Osteoblast (primary cell): ENCODE measurements around the gene CNPY1. TPM values are rescaled to one million over a fixed set of nuclear protein-coding genes. Genes with fewer than 3 reads are reported as not detected.

ENCODE experiments used
- DNase-seq: peaks from one replicate; pipeline ENCODE4 v3.0.0; 2011; ENCODE audit warnings: low spot score, mixed read lengths; ENCODE audit not compliant: insufficient read length; ENCODE audit errors: missing footprints
- H2AFZ ChIP-seq: 2 replicates; pipeline ENCODE4 v1.6.0; 2011; ENCODE audit warnings: mild to moderate bottlenecking, low read length
- H3K27ac ChIP-seq: 2 replicates; pipeline ENCODE4 v1.5.1; 2011; ENCODE audit warnings: mild to moderate bottlenecking, low read depth, low read length, moderate library complexity
- H3K27me3 ChIP-seq: 2 replicates; pipeline ENCODE4 v1.6.0; 2012; ENCODE audit warnings: mild to moderate bottlenecking, control low read depth, inconsistent platforms, low read length, moderate library complexity; ENCODE audit not compliant: insufficient read depth
- H3K36me3 ChIP-seq: 2 replicates; pipeline ENCODE4 v1.5.1; 2011; ENCODE audit warnings: mild to moderate bottlenecking, low read length, control low read depth, moderate library complexity; ENCODE audit not compliant: insufficient read depth
- H3K4me1 ChIP-seq: 2 replicates; pipeline ENCODE4 v1.5.1; 2011; ENCODE audit warnings: mild to moderate bottlenecking, low read length, control low read depth, moderate library complexity; ENCODE audit not compliant: insufficient read depth
- H3K4me2 ChIP-seq: 2 replicates; pipeline ENCODE4 v1.6.0; 2011; ENCODE audit warnings: mild to moderate bottlenecking, low read length; ENCODE audit not compliant: insufficient read depth
- H3K4me3 ChIP-seq: fragments of 200-600 bp; sonication (generic); 3 replicates; pipeline ENCODE4 v1.5.1; 2012; ENCODE audit warnings: mild to moderate bottlenecking, low read length, inconsistent platforms; ENCODE audit not compliant: insufficient read depth
- H3K79me2 ChIP-seq: 2 replicates; pipeline ENCODE4 v1.6.0; 2012; ENCODE audit warnings: mild to moderate bottlenecking, low read length, control low read depth, inconsistent platforms; ENCODE audit not compliant: insufficient read depth
- H3K9me3 ChIP-seq: 2 replicates; pipeline ENCODE4 v1.5.1; 2011; ENCODE audit warnings: low read depth, low read length, control low read depth
- H4K20me1 ChIP-seq: 2 replicates; pipeline ENCODE4 v1.6.0; 2012; ENCODE audit warnings: mild to moderate bottlenecking, low read length, control low read depth; ENCODE audit not compliant: insufficient read depth
- CTCF ChIP-seq: IDR thresholded peaks from 2 replicates; pipeline ENCODE4 v1.5.1; 2011; ENCODE audit warnings: mild to moderate bottlenecking, low read depth, low read length, moderate library complexity; ENCODE audit errors: extremely low read depth
- total RNA-seq: library from RNA; depleted of rRNA; stranded (reverse); fragments of >200 nt; gene quantifications from 2 replicates; pipeline ENCODE4 v1.2.3, GENCODE V29; 2012

The CNPY1 gene
- total RNA-seq, 1 donor, result not detected

- no peak overlapping the region for H2AFZ ChIP-seq
- no peaks in the 10 kb centered on the region for H3K79me2 ChIP-seq
- H3K4me2 ChIP-seq, result no peak overlapping the region
- no peaks in the 10 kb centered on the region for H3K4me1 ChIP-seq
- no peak for DNase-seq
- H3K9me3 ChIP-seq, result no peaks in the 10 kb centered on the region
- TF ChIP-seq CTCF, result no peak
- H3K4me3 ChIP-seq, result no peak overlapping the region
- H3K27ac ChIP-seq, result no peak overlapping the region
- H4K20me1 ChIP-seq, result no peaks in the 10 kb centered on the region
- no peaks in the 10 kb centered on the region for H3K36me3 ChIP-seq
- peaks cover 2% of the 10 kb centered on the region for H3K27me3 ChIP-seq
Observed at GRCh38 chr7:155517452-155517851, 28.9 kb downstream of the CNPY1 start.

DNA sequence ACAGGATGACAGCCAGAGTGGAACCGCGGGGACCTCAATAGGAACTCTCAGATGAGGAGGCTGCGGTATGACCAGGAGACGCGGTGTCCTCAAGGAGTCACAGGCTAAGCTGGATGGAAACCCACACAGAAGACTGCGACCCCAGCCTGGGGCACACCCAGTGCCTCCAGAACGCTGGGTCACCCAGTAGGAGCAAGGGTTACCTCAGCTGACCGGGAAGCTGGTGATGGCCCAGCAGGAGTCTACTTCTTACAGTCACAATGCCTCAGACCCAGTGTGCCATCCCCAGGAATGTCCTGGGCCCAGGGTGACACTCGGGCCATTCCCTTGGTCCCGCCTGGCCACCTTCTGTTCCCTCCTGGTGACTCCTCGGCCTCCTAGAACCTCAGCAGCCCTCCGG, 29.9 kb downstream of the CNPY1 start:
- Histone ChIP-seq H3K4me1 (no peaks in the 10 kb centered on the region), H3K27me3 (peaks cover 12% of the 10 kb centered on the region), H3K4me3 (no peak overlapping the region), H3K36me3 (no peaks in the 10 kb centered on the region), H4K20me1 (no peaks in the 10 kb centered on the region), H3K4me2 (no peak overlapping the region), H2AFZ (no peak overlapping the region), H3K27ac (no peak overlapping the region), H3K9me3 (no peaks in the 10 kb centered on the region), H3K79me2 (no peaks in the 10 kb centered on the region)
- TF ChIP-seq CTCF, result no peak
- no peak for DNase-seq

DNA sequence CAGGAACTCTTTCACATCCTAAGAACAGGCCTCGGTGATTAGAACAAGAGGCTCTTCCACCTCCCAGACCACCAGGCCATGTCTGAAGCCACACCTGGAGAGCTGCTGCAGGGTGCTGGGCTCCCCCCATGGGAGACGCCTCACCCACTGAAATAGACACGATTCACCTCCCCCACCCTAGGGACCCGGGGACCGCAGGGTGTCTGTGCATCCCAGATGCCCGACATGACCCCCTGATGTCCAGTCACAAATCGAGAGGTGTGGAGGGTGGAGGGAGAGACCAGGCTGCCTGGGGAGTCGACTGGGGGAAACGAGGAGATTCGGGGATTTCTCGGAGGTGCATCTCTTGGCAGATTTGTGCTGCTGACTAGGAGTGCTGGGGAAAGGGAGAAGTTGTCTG, 31.0 kb downstream of the CNPY1 start:
- Histone ChIP-seq H3K4me1 (no peaks in the 10 kb centered on the region), H3K4me2 (no peak overlapping the region), H3K36me3 (no peaks in the 10 kb centered on the region), H3K9me3 (no peaks in the 10 kb centered on the region), H3K27ac (no peak overlapping the region), H3K27me3 (peaks cover 23% of the 10 kb centered on the region), H4K20me1 (no peaks in the 10 kb centered on the region), H3K4me3 (no peak overlapping the region), H3K79me2 (no peaks in the 10 kb centered on the region), H2AFZ (no peak overlapping the region)
- no peak for DNase-seq
- TF ChIP-seq CTCF, result no peak

GRCh38 chr7:155514296-155514695, 32.1 kb downstream of the CNPY1 start:
- peaks cover 33% of the 10 kb centered on the region for H3K27me3 ChIP-seq
- no peaks in the 10 kb centered on the region for H3K4me1 ChIP-seq
- H3K36me3 ChIP-seq, result no peaks in the 10 kb centered on the region
- no peak overlapping the region for H2AFZ ChIP-seq
- H4K20me1 ChIP-seq, result no peaks in the 10 kb centered on the region
- no peaks in the 10 kb centered on the region for H3K9me3 ChIP-seq
- no peak for DNase-seq
- TF ChIP-seq CTCF, result no peak
- no peak overlapping the region for H3K4me2 ChIP-seq
- H3K27ac ChIP-seq, result no peak overlapping the region
- H3K79me2 ChIP-seq, result no peaks in the 10 kb centered on the region
- no peak overlapping the region for H3K4me3 ChIP-seq
